Inferior parietal cortex (tissue), 1 donor: ENCODE measurements around the gene SPINK13.
"Not testable (repeated sequence)": the region's sequence is repeated elsewhere in the genome, so short reads cannot be mapped to it uniquely, and the experiment has no call there.

Experiments used
- DNase-seq: peaks from one replicate; pipeline ENCODE4 v3.0.0-alpha.2; 2016; ENCODE audit errors: extremely low spot score

SPINK13 gene

DNA sequence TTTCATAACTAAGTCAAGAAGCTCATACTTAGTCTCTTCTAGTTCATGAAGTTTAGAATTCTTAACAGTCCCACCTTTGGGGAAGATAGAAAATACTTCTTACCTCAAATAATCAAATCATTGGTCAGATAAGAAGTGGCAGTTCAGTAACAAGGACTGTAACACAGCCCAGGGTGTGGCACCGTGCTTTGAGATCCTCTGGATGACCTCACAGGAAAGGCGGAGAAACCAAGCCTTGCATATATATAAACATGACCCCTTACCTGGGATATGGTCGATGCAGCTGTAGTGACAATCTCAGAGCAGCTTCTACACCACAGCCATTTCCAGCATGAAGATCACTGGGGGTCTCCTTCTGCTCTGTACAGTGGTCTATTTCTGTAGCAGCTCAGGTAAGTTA is 43.6 kb downstream of the SPINK13 start, which contains the start of gene SPINK7:
TSS of gene SPINK7 (plus strand) at position 271 of the 400 bp plus-strand sequence. CDS start at position 332, 61 bp downstream.
- DNase-seq = no peak

DNA sequence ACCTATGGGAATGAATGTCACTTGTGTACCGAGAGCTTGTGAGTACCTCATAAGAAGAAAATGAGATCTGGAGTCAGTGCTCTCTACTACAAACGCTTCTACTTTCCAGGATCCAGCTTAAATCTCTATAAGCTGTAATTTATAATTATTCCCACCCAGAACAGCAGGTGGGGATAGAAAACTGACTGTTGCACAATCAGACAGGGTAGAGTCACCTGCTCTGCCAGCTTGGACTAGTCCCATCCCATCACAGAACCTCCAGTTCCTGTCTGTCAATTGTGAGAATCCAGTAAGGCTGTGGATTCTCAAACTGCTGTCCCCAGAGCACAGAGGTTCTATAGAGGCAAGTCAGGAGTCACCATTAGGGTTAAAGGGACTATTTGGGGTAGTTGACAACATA is 45.6 kb downstream of the SPINK13 start:
- no peak for DNase-seq

DNA sequence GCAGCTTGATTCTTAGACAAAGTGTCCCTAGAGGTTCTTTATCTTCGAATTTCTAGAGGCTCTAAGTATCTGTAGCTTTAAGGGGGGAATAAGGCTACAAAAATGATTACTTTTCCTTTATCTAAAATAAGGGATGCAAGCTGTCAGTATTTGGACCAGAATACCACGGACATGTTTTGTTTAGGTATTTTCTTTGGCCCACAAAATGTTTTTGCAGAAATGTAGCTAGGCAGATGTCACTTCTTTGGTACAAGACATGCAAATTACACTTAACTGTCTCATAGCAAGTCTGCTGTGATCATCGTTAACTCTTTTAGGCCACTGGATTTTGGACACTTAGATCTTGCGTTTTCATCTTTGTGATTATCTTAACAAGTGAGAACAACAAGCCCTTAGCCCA is 46.1 kb downstream of the SPINK13 start:
- no peak for DNase-seq

DNA sequence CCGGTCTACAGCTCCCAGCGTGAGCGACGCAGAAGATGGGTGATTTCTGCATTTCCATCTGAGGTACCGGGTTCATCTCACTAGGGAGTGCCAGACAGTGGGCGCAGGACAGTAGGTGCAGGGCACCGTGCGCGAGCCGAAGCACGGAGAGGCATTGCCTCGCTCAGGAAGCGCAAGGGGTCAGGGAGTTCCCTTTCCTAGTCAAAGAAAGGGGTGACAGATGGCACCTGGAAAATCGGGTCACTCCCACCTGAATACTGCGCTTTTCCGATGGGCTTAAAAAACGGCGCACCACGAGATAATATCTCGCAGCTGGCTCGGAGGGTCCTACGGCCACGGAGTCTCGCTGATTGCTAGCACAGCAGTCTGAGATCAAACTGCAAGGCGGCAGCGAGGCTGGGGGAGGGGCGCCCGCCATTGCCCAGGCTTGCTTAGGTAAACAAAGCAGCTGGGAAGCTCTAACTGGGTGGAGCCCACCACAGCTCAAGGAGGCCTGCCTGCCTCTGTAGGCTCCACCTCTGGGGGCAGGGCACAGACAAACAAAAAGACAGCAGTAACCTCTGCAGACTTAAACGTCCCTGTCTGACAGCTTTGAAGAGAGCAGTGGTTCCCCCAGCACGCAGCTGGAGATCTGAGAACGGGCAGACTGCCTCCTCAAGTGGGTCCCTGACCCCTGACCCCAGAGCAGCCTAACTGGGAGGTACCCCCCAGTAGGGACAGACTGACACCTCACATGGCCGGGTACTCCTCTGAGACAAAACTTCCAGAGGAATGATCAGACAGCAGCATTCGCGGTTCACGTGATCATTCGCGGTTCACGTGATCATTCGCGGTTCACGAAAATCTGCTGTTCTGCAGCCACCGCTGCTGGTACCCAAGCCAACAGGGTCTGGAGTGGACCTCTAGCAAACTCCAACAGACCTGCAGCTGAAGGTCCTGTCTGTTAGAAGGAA is 51.7 kb downstream of the SPINK13 start:
- DNase-seq = not testable (repeated sequence)

DNA sequence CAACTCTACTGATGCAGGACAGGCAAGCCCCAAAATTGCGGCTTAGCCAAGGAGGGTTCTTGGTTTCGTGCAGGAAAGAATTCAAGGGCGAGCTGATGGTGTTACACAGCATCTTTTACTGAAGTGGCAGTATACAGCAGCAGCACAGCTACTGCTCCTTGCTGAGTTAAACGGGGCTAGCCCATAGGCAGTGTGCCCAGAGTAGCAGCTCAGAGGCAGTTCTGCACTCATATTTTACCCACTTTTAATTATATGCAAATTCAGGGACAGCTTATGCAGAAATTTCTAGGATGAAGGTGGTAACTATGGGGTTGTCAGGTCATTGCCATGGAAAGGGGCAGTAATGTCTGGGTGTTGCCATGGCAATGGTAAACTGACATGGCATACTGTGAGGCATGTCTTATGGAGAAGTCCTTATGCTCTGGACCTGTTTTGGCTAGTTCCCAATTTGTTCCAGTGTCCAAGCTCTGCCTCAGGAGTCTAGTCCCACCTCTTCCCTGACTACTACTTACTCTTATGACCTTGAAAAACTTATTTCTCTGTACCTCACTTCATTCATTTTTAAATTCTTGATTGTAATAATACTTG is 64.8 kb downstream of the SPINK13 start:
- no peak for DNase-seq

DNA sequence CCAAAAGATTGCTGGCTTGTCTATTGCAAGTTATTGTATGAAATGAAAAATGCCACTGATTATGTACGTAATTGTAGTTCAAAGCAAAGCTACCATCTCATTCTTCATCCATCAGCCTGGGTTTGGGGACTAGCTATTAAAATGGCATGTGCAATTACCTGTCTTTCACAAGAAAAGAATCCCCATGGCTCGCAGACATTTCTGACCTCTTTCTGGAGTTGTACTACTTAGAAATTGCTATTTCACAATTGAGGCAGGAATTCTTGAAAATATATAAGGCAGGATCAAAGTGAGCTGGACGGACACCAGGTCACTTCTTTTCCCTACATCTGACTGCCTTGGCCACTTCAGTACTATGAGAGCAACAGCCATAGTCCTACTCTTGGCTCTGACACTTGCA is 66.7 kb downstream of the SPINK13 start, which contains the start of gene SPINK9:
TSS of gene SPINK9 (plus strand) at position 301 of the 400 bp plus-strand sequence. CDS start at position 356, 55 bp downstream.
- DNase-seq = no peak
